ENCODE results near the gene PSME1. TPM values are rescaled to one million over a fixed set of nuclear protein-coding genes. Genes with fewer than 3 reads are reported as not detected.

Gene PSME1
- total and polyA plus RNA-seq, 10 of the 15 experiments (the other 5 are each of a cell fraction or from before 2014, with no cell fraction given): 250 to 1,378 (median 412) TPM

GRCh38 chr14:24145219-24145618 lies 9.2 kb downstream of the PSME1 start (continued):
- TF ChIP-seq ZNF217 (IDR thresholded peaks at IDR 0.05): no peak
- TF ChIP-seq, protein P1, sequence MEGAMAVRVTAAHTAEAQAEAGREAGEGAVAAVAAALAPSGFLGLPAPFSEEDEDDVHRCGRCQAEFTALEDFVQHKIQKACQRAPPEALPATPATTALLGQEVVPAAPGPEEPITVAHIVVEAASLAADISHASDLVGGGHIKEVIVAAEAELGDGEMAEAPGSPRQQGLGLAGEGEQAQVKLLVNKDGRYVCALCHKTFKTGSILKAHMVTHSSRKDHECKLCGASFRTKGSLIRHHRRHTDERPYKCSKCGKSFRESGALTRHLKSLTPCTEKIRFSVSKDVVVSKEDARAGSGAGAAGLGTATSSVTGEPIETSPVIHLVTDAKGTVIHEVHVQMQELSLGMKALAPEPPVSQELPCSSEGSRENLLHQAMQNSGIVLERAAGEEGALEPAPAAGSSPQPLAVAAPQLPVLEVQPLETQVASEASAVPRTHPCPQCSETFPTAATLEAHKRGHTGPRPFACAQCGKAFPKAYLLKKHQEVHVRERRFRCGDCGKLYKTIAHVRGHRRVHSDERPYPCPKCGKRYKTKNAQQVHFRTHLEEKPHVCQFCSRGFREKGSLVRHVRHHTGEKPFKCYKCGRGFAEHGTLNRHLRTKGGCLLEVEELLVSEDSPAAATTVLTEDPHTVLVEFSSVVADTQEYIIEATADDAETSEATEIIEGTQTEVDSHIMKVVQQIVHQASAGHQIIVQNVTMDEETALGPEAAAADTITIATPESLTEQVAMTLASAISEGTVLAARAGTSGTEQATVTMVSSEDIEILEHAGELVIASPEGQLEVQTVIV (IDR thresholded peaks at IDR 0.05; ENCODE audit: borderline replicate concordance, partially characterized antibody): no peak
- TF ChIP-seq FOXK2 (IDR thresholded peaks at IDR 0.05): no peak
- no peak for TF ChIP-seq NRF1 (conservative IDR thresholded peaks at IDR 0.05; ENCODE audit: low read depth, low read length)
- TF ChIP-seq, protein P2, sequence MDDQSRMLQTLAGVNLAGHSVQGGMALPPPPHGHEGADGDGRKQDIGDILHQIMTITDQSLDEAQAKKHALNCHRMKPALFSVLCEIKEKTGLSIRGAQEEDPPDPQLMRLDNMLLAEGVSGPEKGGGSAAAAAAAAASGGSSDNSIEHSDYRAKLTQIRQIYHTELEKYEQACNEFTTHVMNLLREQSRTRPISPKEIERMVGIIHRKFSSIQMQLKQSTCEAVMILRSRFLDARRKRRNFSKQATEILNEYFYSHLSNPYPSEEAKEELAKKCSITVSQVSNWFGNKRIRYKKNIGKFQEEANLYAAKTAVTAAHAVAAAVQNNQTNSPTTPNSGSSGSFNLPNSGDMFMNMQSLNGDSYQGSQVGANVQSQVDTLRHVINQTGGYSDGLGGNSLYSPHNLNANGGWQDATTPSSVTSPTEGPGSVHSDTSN (IDR thresholded peaks at IDR 0.05; ENCODE audit: insufficient replicate concordance, low read depth, low read length): no peak
- TF ChIP-seq ASH2L (IDR thresholded peaks at IDR 0.05; ENCODE audit: borderline replicate concordance, low read depth): no peak
- no peak for TF ChIP-seq BHLHE40 (IDR thresholded peaks at IDR 0.05; ENCODE audit: borderline replicate concordance in 1 of 2, low read depth in 2 of 2, low read length in 1 of 2)
- TF ChIP-seq ZBTB4 (CRISPR knock-in tag; IDR thresholded peaks at IDR 0.05): no peak
